DMS114 treated with DMSO at 0.1 percent for 48 hours (cell line): ENCODE results near the gene BRSK1.
A peak's percentile ranks its signal among the peaks of the same experiment; 100 is the strongest.
"Not testable (repeated sequence)": the region's sequence is repeated elsewhere in the genome, so short reads cannot be mapped to it uniquely, and the experiment has no call there.

ENCODE experiments used
- DNase-seq: peaks from one replicate; lab custom pipeline; 2025; ENCODE audit not compliant: unreplicated experiment; lab: John Stamatoyannopoulos, UW

Gene BRSK1

DNA sequence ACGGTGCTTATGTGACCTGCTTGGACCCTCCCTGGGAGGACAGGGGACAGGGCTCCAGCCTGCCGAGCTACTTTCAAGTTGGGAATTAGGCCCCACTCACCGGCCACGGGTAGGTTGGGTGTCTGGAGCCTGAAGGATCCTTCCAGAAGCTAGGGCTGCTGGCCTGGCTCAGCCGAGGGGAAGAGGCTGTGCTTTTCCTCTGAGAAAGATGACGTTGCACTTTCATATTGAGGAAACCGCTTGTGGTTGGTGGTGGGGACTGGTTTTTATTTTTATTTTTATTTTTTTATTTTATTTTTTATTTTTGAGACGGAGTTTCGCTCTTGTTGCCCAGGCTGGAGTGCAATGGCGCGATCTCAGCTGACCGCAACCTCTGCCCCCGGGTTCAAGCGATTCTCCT, 41.4 kb downstream of the BRSK1 start, which contains the start of gene TMEM150B:
TSS of gene TMEM150B (minus strand) at position 170 of the 400 bp plus-strand sequence. CDS start 4,305 bp downstream, outside the sequence.
- DNase-seq = no peak

DNA sequence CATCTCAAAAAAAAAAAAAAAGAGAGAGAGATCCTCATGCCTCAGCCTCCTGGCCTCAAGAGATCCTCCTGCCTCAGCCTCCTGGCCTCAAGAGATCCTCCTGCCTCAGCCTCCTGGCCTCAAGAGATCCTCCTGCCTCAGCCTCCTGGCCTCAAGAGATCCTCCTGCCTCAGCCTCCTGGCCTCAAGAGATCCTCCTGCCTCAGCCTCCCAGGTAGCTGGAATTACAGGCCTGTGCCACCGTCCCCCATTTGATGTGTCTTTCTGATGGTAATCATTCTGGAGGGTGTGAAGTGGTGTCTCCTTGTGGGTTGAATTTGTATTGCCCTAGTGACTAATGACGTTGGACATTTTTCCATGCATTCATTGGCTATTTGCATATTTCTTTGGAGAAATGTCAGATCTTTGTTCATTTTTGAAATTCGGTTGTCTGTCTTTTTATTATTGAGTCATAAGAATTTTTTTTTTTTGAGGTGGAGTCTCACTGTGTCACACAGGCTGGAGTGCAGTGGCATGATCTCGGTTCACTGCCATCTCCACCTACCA, 45.0 kb downstream of the BRSK1 start:
- peak; percentile 44 for DNase-seq

- DNase-seq = not testable (repeated sequence)
Measured at GRCh38 chr19:55329791-55330190, 46.0 kb downstream of the BRSK1 start.

DNA sequence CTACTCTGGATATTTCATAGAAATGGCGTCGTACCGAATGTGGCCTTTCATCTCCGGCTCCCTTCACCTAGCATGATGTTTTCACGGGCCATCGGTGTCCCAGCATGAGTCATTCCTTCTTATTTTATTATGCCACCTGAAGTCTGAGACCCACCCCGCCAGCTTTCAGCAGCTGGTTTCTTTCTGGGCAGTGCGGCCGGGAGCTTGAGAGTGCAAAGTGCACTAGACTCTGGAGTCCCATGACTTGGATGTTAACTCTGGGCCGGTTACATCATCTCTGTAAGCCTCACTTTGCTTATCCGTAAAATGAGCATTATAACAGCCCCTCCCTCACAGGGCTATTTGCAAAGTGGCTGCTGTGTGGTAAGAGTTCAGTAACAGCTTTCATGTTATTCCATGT, 50.1 kb downstream of the BRSK1 start:
- no peak for DNase-seq

DNA sequence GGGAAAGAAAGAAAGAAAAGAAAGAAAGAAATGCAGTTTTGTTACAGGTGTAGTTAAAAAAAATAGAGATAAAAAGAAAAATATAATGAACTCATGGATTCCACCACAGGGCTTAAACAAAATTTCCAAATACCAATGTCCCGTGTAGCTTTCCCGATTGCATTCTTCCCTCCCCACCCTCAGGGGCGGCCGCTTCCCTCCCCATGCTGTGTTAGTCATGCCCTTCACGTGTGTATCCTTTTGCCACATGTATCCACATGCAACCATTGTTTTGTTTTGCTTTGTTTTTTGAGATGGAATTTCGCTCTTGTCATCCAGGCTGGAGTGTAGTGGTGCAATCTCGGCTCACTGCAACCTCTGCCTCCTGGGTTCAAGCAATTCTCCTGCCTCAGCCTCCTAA, 52.3 kb downstream of the BRSK1 start:
- no peak for DNase-seq

- peak; percentile 100 for DNase-seq
Measured at GRCh38 chr19:55339105-55339888, 55.5 kb downstream of the BRSK1 start, which contains the start of gene KMT5C. Gene KMT5C (plus strand): TSS chr19:55339876. CDS start chr19:55341937, 2,061 bp downstream.

- no peak for DNase-seq
Measured at GRCh38 chr19:55339889-55340783, 56.3 kb downstream of the BRSK1 start.

DNA sequence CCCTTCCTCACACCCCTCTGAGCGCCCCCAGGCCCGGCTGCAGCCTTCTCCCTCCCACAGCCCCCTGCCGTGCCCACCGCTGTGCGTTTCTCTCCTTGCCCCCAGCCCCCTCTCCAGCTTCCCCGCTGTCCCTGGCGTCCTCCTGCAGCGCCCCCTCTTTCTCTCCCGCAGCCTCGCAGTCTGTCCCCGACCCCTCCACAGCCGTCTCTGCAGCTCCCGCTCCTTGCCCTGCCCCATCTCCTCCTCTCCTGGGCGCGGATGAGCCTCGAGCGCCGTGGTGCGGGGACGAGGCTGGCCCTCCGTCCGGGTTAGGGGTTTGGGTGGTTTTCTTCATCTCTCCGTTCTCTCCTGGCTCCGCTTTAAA, 57.0 kb downstream of the BRSK1 start:
- no peak for DNase-seq

DNA sequence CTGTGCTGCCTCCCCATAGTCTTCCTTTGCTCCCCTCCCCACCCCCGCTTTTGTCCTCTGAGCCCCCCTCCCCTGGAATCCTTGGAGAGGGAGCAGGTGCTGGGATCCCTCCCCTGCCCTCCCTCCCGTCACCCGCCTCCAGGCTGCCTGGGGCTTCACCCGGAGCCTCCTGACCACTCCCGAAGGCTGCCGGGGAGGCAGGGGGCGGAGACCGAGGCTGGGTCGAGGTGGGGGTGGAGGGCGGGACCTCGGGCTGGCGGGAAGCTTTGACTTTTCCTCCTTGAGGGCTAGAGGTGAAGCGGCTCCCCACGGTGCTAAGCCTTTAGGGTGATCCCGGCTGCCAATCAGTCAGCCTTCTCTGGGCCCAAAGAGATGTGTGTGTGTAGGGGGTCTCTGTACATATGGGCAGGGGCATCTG, 57.4 kb downstream of the BRSK1 start:
- no peak for DNase-seq

DNA sequence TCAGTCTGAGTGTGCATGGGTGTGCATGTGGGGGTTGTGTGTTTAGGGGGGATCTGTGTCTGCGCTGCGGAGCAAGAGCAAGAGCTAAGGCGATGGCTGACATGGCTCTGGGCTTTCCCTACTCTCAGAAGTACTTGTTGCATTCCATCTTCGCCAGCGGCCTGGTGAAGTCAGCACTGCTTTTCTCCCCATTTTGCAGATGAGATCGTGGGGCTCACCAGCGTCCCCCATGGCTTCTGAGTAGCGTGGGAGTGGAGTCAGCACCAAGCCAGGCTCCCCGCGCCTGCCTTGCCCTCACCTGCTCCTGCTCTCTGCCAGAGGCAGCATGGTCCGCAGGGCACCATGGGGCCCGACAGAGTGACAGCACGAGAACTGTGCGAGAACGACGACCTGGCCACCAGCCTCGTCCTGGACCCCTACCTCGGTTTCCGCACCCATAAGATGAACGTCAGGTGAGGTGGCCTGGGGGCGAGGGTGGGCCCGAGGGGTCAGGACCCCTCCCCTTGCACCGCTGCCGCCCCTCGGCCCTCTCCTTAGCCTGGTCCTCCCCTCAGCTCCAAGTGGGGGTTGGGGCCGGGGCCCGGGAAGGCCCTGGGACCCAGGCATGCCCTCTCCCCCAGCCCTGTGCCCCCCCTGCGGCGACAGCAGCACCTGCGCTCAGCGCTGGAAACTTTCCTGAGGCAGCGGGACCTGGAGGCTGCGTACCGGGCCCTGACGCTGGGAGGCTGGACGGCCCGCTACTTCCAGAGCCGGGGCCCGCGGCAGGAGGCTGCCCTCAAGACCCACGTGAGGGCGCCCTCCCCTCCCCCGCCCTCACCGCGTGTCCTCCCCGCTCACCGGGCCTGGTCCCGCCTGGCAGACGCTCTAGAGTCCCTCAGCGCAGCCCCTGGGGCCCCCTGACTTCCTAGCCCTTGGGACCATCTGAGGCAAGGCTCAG, 58.1 kb downstream of the BRSK1 start:
- DNase-seq = no peak

DNA sequence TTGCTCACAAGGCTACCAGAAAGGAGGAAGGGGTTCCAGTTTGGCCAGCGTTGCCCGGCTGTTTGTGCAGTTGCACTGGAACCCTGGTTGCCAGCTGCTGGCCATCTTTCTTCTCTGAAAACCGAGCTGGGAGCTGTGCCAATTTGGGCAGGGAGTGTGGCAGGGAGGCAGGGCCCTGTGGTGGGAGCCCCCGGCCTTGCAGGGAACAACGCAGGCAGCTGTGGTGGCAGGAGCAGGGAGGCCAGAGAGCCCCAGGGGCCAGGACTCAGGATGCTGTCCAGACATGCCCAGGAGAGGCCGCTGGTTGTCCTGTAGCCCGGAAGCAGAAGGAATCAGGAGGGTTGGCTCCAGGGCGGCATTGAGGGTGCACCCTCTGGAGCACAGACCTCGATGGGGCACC, 60.6 kb downstream of the BRSK1 start:
- DNase-seq = no peak

DNA sequence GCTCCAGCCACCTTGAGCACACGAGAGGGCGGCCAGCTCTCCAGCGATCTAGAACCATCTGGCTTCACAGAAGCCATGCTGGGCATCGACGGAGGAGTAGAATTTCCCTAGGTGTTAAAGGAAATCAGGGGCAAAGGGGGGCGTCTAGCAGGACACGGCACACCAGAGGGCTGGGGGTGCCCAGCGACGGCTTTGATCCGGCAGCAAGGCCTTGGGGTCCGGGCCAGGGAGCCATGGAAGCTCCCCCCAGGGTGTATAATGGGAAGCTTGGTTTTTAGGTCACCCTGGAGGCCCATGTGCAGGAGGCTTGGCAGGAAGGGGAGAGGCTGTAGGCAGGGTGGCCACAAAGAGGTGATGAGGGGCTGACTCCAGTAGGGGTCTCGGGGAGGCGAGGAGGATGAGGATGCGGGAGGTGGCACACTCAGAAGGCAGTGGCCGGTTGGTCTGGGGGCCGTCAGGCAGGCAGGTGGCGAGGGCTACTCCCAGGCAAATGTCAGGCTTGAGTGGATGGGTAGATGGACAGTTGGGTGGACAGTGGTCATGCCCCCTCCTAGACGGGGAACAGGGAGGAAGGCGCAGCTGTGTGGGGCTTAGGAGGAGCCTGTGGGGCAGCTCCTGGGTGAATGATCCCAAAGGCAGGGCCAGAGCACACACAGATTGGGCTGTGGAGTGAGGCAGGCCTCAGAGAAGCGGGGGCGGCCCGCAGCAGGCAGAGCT, 61.5 kb downstream of the BRSK1 start:
- no peak for DNase-seq

GRCh38 chr19:55345818-55346724, 62.3 kb downstream of the BRSK1 start:
- no peak for DNase-seq

DNA sequence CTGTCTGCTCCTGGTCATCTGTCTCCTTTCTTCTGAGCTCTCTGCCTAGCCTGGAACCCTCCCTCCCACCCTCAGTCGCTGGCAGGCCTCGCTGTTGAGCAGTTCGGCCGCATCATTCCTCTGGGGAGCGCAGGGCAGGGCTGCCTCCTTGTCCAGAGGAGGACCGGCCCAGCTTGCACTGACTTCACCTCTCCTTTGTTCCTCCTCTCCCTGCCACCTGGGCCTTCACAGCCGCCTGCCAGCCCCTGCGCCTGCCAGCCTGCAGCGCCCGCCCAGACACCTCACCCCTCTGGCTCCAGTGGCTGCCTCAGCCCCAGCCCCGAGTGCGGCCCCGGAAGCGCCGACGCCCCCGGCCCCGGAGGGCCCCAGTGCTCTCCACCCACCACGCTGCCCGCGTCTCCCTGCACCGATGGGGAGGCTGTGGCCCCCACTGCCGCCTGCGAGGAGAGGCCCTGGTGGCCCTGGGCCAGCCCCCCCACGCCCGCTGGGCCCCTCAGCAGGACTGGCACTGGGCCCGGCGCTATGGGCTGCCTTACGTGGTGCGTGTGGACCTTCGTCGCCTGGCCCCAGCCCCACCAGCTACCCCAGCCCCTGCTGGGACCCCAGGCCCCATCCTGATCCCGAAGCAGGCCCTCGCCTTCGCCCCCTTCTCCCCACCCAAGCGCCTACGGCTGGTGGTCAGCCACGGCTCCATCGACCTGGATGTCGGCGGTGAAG, 63.1 kb downstream of the BRSK1 start:
- DNase-seq = no peak

DNA sequence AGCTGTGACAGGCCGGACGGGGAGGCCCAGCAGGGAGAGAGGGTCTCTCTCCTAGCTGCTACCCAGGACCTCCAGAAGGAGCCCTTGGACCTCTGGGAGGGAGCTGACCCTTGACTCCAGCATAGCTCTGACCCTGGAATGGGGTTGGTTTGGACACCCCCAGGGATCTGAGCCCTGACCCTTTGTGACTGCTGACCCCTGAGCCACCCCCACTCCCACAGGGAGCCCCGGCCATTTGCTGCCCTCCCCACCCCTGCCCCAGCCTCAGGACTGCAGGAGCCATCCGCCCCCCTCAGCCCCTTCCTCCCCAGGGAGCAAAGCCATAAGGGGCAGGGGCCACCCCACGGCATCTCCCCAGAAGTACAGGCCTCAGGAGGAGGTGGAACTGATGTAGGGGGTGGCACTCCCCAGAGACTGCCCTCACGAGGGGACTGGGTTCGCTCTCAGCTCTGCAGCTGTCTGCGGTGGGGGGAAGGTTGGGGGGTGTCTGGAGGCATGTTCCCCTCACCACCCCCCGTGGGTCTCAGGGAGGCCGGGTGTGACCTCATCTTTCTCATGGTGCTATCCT, 63.7 kb downstream of the BRSK1 start:
- DNase-seq = no peak

GRCh38 chr19:55348317-55349034, 64.7 kb downstream of the BRSK1 start:
- DNase-seq = no peak

- DNase-seq = no peak
Measured at GRCh38 chr19:55350620-55351315, 67.0 kb downstream of the BRSK1 start.
